Neutrophil (primary cell): ENCODE data around the gene DNAJC5G.

ENCODE experiments used
- H3K27ac ChIP-seq: fragments of 200-600 bp; sonication (generic); 2 replicates; pipeline ENCODE4 v1.5.1; 2016; ENCODE audit warnings: mild to moderate bottlenecking, moderate library complexity
- H3K27me3 ChIP-seq: fragments of 200-600 bp; sonication (generic); 2 replicates; pipeline ENCODE4 v1.6.0; 2016; ENCODE audit warnings: mild to moderate bottlenecking
- H3K36me3 ChIP-seq: fragments of 200-600 bp; sonication (generic); 2 replicates; pipeline ENCODE4 v1.5.1; 2017
- H3K4me1 ChIP-seq, 2 experiments: fragments of 200-600 bp in 1 of 2; sonication (generic) in 1 of 2; 1 replicate in 1 of 2; 2 replicates in 1 of 2; pipeline versions ENCODE4 v1.5.1 to v1.6.1; 2013 to 2016; ENCODE audit warnings: low read depth in 1 of 2, low read length in 1 of 2, mild to moderate bottlenecking in 1 of 2, moderate library complexity in 1 of 2; ENCODE audit not compliant: control insufficient read depth in 1 of 2, insufficient read depth in 1 of 2
- H3K4me3 ChIP-seq, 2 experiments: fragments of 200-600 bp in 1 of 2; sonication (generic) in 1 of 2; 1 replicate in 1 of 2; 2 replicates in 1 of 2; pipeline ENCODE4 v1.5.1; 2013 to 2016; ENCODE audit warnings: low read depth in 1 of 2, low read length in 1 of 2, mild to moderate bottlenecking in 1 of 2, moderate library complexity in 1 of 2
- H3K9me3 ChIP-seq: fragments of 200-600 bp; sonication (generic); 2 replicates; pipeline ENCODE4 v1.5.1; 2016
- CTCF ChIP-seq: fragments of 200-600 bp; sonication (generic); IDR thresholded peaks from 2 replicates; pipeline ENCODE4 v1.5.1; 2016; ENCODE audit warnings: antibody characterized with exemption

The DNAJC5G gene

GRCh38 chr2:27275211-27276150 lies at the start of gene DNAJC5G:
DNAJC5G (plus strand) TSS chr2:27275433; CDS start chr2:27276729, 1,296 bp downstream.
- H3K27me3 ChIP-seq = peaks cover 30% of the 10 kb centered on the region
- no peak within 1 kb of the TSS for H3K27ac ChIP-seq
- H3K36me3 ChIP-seq = no peaks in the 10 kb centered on the region
- H3K9me3 ChIP-seq = no peaks in the 10 kb centered on the region
- TF ChIP-seq CTCF = no peak
- no peaks in the 10 kb centered on the region for H3K4me1 ChIP-seq
- no peak within 1 kb of the TSS for H3K4me3 ChIP-seq

- H3K27ac ChIP-seq = no peak overlapping the region
- H3K9me3 ChIP-seq = no peaks in the 10 kb centered on the region
- H3K27me3 ChIP-seq = no peaks in the 10 kb centered on the region
- TF ChIP-seq CTCF = no peak
- H3K4me3 ChIP-seq = no peak overlapping the region
- H3K4me1 ChIP-seq = no peaks in the 10 kb centered on the region
- peaks cover 84% of the 10 kb centered on the region for H3K36me3 ChIP-seq
Observed at GRCh38 chr2:27225526-27225925, 49.7 kb upstream of the DNAJC5G start.

- no peak for TF ChIP-seq CTCF
- no peak overlapping the region for H3K27ac ChIP-seq
- no peaks in the 10 kb centered on the region for H3K9me3 ChIP-seq
- no peaks in the 10 kb centered on the region for H3K4me1 ChIP-seq
- no peaks in the 10 kb centered on the region for H3K27me3 ChIP-seq
- peaks cover 89% of the 10 kb centered on the region for H3K36me3 ChIP-seq
- H3K4me3 ChIP-seq = no peak overlapping the region
Observed at GRCh38 chr2:27227501-27227900, 47.7 kb upstream of the DNAJC5G start.

GRCh38 chr2:27231921-27232320 lies 43.3 kb upstream of the DNAJC5G start:
- TF ChIP-seq CTCF = no peak

GRCh38 chr2:27233341-27233740 lies 41.9 kb upstream of the DNAJC5G start:
- Histone ChIP-seq H3K4me3 (no peak overlapping the region), H3K36me3 (peaks cover 91% of the 10 kb centered on the region), H3K4me1 (no peaks in the 10 kb centered on the region), H3K27me3 (no peaks in the 10 kb centered on the region), H3K9me3 (no peaks in the 10 kb centered on the region), H3K27ac (no peak overlapping the region)
- no peak for TF ChIP-seq CTCF

More at GRCh38 chr2:27231921-27232320, 43.3 kb upstream of the DNAJC5G start:
- Histone ChIP-seq H3K4me1 (no peaks in the 10 kb centered on the region), H3K27me3 (no peaks in the 10 kb centered on the region), H3K4me3 (no peak overlapping the region), H3K27ac (no peak overlapping the region), H3K36me3 (peaks cover 89% of the 10 kb centered on the region), H3K9me3 (no peaks in the 10 kb centered on the region)
